ENCODE results near the gene ME2. TPM values are rescaled to one million over a fixed set of nuclear protein-coding genes. Genes with fewer than 3 reads are reported as not detected.

The ME2 gene
- total RNA-seq, 1 experiment from 2014 or later, result 49.4 TPM

GRCh38 chr18:50829644-50830043, 49.3 kb upstream of the ME2 start:
- H4K5ac ChIP-seq (ENCODE audit: insufficient read length, low read depth, low read length), result no peak overlapping the region
- H3K9me3 ChIP-seq (ENCODE audit: control insufficient read depth, low read depth, low read length), result no peaks in the 10 kb centered on the region
- H4K20me1 ChIP-seq (ENCODE audit: control insufficient read depth, insufficient read depth, insufficient read length), result no peaks in the 10 kb centered on the region
- H3K27ac ChIP-seq (ENCODE audit: insufficient read length, low read depth, low read length), result no peak overlapping the region
- Mint-ChIP-seq H3K4me1 (peaks cover 13 to 23% of the 10 kb centered on the region in 2 experiments), H3K9me3 (no peaks in the 10 kb centered on the region), H3K4me3 (no peak overlapping the region), H3K27me3 (ENCODE audit: low read depth) (no peaks in the 10 kb centered on the region), H3K27ac (no peak overlapping the region), H3K36me3 (ENCODE audit: insufficient read depth in 1 of 3, low read depth in 3 of 3) (no peaks in the 10 kb centered on the region)
- no peak overlapping the region for H4K8ac ChIP-seq (replicated peaks; ENCODE audit: insufficient read length, low read depth, low read length)
- no peak overlapping the region for H2BK20ac ChIP-seq (ENCODE audit: low read depth, low read length, poor library complexity, severe bottlenecking)
- H2BK12ac ChIP-seq (ENCODE audit: insufficient read length, low read depth, low read length), result no peak overlapping the region
- no peak overlapping the region for H3K14ac ChIP-seq (ENCODE audit: insufficient read depth, low read length)
- no peak overlapping the region for H3K4ac ChIP-seq (ENCODE audit: low read depth, low read length)
- H3K79me1 ChIP-seq (ENCODE audit: insufficient read depth, low read depth, low read length, poor library complexity, severe bottlenecking), result no peaks in the 10 kb centered on the region
- H3K23me2 ChIP-seq (ENCODE audit: insufficient read length, low read depth, low read length, poor library complexity, severe bottlenecking), result no peaks in the 10 kb centered on the region
- H2BK15ac ChIP-seq (ENCODE audit: low read depth, low read length), result no peak overlapping the region
- no peak overlapping the region for H3T11ph ChIP-seq (ENCODE audit: low read length)
- no peaks in the 10 kb centered on the region for H3K79me2 ChIP-seq (ENCODE audit: insufficient read depth, low read length)
- peaks cover 3% of the 10 kb centered on the region; the same call in 1 of the 2 replicates for H3K4me1 ChIP-seq (ENCODE audit: insufficient read depth, low read length)
- DNase-seq, result no peak
- no peak overlapping the region for H2AK5ac ChIP-seq (ENCODE audit: insufficient read length, low read length)
- no peak overlapping the region for H2BK5ac ChIP-seq (ENCODE audit: insufficient read length, low read length)
- no peak overlapping the region for H3K56ac ChIP-seq (ENCODE audit: insufficient read length, low read depth, low read length)
- no peak overlapping the region for H4K91ac ChIP-seq (ENCODE audit: insufficient read length, low read depth, low read length)
- WGBS (ENCODE audit: extremely low coverage, insufficient read length, low lambda C conversion rate), result no CpG with 5 or more reads among the region's 5 CpGs
- no peaks in the 10 kb centered on the region for H3K27me3 ChIP-seq (ENCODE audit: insufficient read depth, low read length)
- H2AFZ ChIP-seq (ENCODE audit: low read length), result no peak overlapping the region
- no peak overlapping the region for H3K9ac ChIP-seq (ENCODE audit: extremely low read depth, insufficient read length, low read length)
- no peak for TF ChIP-seq CTCF (conservative IDR thresholded peaks at IDR 0.05)
- H3K4me2 ChIP-seq (ENCODE audit: insufficient read depth, insufficient read length, low read length), result no peak overlapping the region
- no peak overlapping the region for H2BK120ac ChIP-seq (ENCODE audit: low read depth, low read length, poor library complexity, severe bottlenecking)
- no peak overlapping the region for H3K18ac ChIP-seq (ENCODE audit: insufficient read length, low read depth, low read length)
- no peak overlapping the region for H3K23ac ChIP-seq (ENCODE audit: insufficient read length, low read depth, low read length)

Data from H9 (cell line).